ENCODE measurements around the gene ADCY2. TPM values are rescaled to one million over a fixed set of nuclear protein-coding genes. Genes with fewer than 3 reads are reported as not detected.

Gene ADCY2
- total RNA-seq, 2 experiments from 2014 or later, result not detected

DNA sequence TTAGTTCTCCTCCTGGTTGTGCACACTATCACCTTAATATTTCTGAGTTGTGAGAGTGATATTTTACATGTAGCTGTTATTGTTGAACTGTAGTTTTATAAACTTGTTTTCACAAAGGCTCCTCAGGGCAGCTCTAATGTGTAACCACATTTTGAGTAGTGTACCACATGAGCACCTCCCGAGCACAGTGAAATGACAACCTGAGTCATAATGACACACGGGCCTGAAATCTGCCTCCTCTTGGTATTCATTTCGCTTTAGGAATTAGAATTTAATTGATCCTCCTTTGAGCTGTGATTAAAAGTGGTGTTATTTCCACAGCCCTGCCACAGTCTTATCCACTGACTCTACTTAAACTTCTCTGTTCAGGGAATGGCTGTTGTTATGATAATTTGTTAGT is 480.9 kb downstream of the ADCY2 start:
- Mint-ChIP-seq H3K4me3 (no peak overlapping the region), H3K27me3 (no peaks in the 10 kb centered on the region), H3K27ac (no peak overlapping the region), H3K36me3 (ENCODE audit: low read depth) (peaks cover 73% of the 10 kb centered on the region), H3K4me1 (ENCODE audit: low read depth) (peaks cover 67% of the 10 kb centered on the region), H3K9me3 (no peaks in the 10 kb centered on the region)
- intact Hi-C loops (cut with micrococcal nuclease), result no loop called here
- TF ChIP-seq, protein P1, sequence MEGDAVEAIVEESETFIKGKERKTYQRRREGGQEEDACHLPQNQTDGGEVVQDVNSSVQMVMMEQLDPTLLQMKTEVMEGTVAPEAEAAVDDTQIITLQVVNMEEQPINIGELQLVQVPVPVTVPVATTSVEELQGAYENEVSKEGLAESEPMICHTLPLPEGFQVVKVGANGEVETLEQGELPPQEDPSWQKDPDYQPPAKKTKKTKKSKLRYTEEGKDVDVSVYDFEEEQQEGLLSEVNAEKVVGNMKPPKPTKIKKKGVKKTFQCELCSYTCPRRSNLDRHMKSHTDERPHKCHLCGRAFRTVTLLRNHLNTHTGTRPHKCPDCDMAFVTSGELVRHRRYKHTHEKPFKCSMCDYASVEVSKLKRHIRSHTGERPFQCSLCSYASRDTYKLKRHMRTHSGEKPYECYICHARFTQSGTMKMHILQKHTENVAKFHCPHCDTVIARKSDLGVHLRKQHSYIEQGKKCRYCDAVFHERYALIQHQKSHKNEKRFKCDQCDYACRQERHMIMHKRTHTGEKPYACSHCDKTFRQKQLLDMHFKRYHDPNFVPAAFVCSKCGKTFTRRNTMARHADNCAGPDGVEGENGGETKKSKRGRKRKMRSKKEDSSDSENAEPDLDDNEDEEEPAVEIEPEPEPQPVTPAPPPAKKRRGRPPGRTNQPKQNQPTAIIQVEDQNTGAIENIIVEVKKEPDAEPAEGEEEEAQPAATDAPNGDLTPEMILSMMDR (IDR thresholded peaks at IDR 0.05), result no peak
- ChIA-PET POLR2A (interaction anchor here (0.7 kb wide), 1 partner anchor 22 kb away, joined by 3 read pairs; no protein-coding TSS in a partner anchor), CTCF (interaction anchor here (0.8 to 4.1 kb wide), 3 partner anchors 9 to 20 kb away, joined by 3 to 23 read pairs (median 5); no protein-coding TSS in a partner anchor)
- peak; percentile 50 for DNase-seq
- ATAC-seq, result peak; percentile 63

DNA sequence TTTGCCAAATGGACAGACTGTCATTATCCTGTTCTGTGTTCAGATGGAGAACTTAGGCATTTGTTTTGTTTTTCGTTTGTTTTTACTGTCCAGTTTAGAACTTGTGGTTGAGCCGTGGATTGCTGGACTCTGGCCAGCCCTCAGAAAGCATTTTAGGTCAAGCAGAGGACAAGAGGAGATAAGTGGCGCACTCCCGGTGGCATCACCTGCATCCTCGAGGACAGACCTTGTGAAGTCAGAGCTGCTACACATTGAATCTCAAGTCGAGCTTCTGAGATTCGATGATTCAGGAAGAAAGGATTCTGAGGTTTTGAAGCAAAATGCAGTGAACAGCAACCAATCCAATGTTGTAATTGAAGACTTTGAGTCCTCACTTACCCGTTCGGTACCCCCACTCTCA is 481.9 kb downstream of the ADCY2 start:
- DNase-seq (no peak), ATAC-seq (no peak)
- peaks cover 62% of the 10 kb centered on the region for H3K4me1 Mint-ChIP-seq (ENCODE audit: low read depth)
- intact Hi-C loops (cut with micrococcal nuclease), result no loop called here
- no peaks in the 10 kb centered on the region for H3K9me3 Mint-ChIP-seq
- TF ChIP-seq, protein P1 (IDR thresholded peaks at IDR 0.05), result no peak
- H3K27ac Mint-ChIP-seq, result peak overlapping the region; percentile 77
- no peaks in the 10 kb centered on the region for H3K27me3 Mint-ChIP-seq
- H3K36me3 Mint-ChIP-seq (ENCODE audit: low read depth), result peaks cover 74% of the 10 kb centered on the region
- no peak overlapping the region for H3K4me3 Mint-ChIP-seq
- ChIA-PET CTCF (interaction anchor here (1.2 to 1.9 kb wide), 4 partner anchors 9 to 22 kb away, joined by 3 to 9 read pairs (median 6); partner anchors contain the start of genes FASTKD3 and MTRR), POLR2A (interaction anchor here (1.4 kb wide), 1 partner anchor 9 kb away, joined by 10 read pairs; the partner anchor contains the start of genes FASTKD3 and MTRR)

DNA sequence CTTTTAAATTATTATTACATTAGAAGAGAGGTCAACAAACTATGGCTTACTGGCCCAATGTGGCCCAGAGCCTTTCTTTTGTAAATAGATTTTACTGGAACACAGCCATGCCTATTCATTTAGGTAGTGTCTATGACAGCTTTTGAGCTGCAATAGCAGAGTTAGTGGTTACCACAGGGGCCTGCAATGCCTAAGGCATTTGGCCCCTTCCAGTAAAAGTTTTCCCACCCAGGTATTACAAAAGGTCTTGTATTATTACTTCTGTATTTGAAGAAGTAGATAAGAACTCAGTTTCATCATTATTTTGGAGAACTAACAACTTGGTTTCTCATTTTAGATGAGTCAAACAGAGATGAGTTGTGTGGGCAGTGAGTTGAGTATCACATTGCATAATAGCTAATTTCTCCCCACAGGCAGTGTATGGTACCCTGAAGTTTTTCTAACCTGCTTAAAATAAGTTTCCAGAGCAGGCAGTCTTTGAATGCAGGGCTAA is 482.5 kb downstream of the ADCY2 start:
- POLR2A ChIA-PET, result interaction anchor here (1.4 kb wide), 1 partner anchor 9 kb away, joined by 10 read pairs; the partner anchor contains the start of genes FASTKD3 and MTRR
- Mint-ChIP-seq H3K36me3 (ENCODE audit: low read depth) (peaks cover 73% of the 10 kb centered on the region), H3K4me3 (peak overlapping the region; percentile 13), H3K9me3 (no peaks in the 10 kb centered on the region), H3K4me1 (ENCODE audit: low read depth) (peaks cover 56% of the 10 kb centered on the region), H3K27me3 (no peaks in the 10 kb centered on the region), H3K27ac (peak overlapping the region; percentile 77)
- TF ChIP-seq, protein P1 (IDR thresholded peaks at IDR 0.05), result no peak
- ATAC-seq, result peak; percentile 79
- peak; percentile 26 for DNase-seq
- CTCF ChIA-PET, result interaction anchor here (1.2 to 1.9 kb wide), 4 partner anchors 9 to 23 kb away, joined by 3 to 9 read pairs (median 6); partner anchors contain the start of genes FASTKD3 and MTRR
- intact Hi-C loops (cut with micrococcal nuclease), result no loop called here

All from activated CD8-positive, alpha-beta T cell treated with anti-CD3 and anti-CD28 coated beads for 36 hours (primary cell).